ENCODE measurements around the gene PRCP. TPM values are rescaled to one million over a fixed set of nuclear protein-coding genes. Genes with fewer than 3 reads are reported as not detected.

PRCP gene
- total RNA-seq, 2 experiments from 2014 or later: 17.3 to 21.8 TPM

GRCh38 chr11:82792822-82793569 is 107.2 kb downstream of the PRCP start:
- ATAC-seq: no peak
- CTCF ChIA-PET: no interaction called here

GRCh38 chr11:82792319-82792718 is 107.9 kb downstream of the PRCP start:
- CTCF ChIA-PET: no interaction called here
- H3K36me3 Mint-ChIP-seq: no peaks in the 10 kb centered on the region
- H3K27me3 Mint-ChIP-seq: no peaks in the 10 kb centered on the region
- ATAC-seq: no peak
- no peak overlapping the region for H3K4me3 Mint-ChIP-seq
- no peaks in the 10 kb centered on the region for H3K9me3 Mint-ChIP-seq (ENCODE audit: low read depth)
- DNase-seq: no peak
- no peak overlapping the region for H3K27ac Mint-ChIP-seq
- no peaks in the 10 kb centered on the region for H3K4me1 Mint-ChIP-seq

More at GRCh38 chr11:82792822-82793569, 107.2 kb downstream of the PRCP start:
- no peak for DNase-seq
- H3K36me3 Mint-ChIP-seq: no peaks in the 10 kb centered on the region
- H3K4me3 Mint-ChIP-seq: no peak overlapping the region
- no peak overlapping the region for H3K27ac Mint-ChIP-seq
- peaks cover 2% of the 10 kb centered on the region for H3K27me3 Mint-ChIP-seq
- no peaks in the 10 kb centered on the region for H3K9me3 Mint-ChIP-seq (ENCODE audit: low read depth)
- H3K4me1 Mint-ChIP-seq: no peaks in the 10 kb centered on the region

- Mint-ChIP-seq H3K9me3 (ENCODE audit: low read depth) (no peaks in the 10 kb centered on the region), H3K27ac (no peak overlapping the region), H3K4me3 (no peak overlapping the region), H3K27me3 (no peaks in the 10 kb centered on the region), H3K4me1 (no peaks in the 10 kb centered on the region), H3K36me3 (no peaks in the 10 kb centered on the region)
- CTCF ChIA-PET: no interaction called here
- DNase-seq: no peak
- no peak for ATAC-seq
Observed at GRCh38 chr11:82791779-82792178, 108.5 kb downstream of the PRCP start.

DNA sequence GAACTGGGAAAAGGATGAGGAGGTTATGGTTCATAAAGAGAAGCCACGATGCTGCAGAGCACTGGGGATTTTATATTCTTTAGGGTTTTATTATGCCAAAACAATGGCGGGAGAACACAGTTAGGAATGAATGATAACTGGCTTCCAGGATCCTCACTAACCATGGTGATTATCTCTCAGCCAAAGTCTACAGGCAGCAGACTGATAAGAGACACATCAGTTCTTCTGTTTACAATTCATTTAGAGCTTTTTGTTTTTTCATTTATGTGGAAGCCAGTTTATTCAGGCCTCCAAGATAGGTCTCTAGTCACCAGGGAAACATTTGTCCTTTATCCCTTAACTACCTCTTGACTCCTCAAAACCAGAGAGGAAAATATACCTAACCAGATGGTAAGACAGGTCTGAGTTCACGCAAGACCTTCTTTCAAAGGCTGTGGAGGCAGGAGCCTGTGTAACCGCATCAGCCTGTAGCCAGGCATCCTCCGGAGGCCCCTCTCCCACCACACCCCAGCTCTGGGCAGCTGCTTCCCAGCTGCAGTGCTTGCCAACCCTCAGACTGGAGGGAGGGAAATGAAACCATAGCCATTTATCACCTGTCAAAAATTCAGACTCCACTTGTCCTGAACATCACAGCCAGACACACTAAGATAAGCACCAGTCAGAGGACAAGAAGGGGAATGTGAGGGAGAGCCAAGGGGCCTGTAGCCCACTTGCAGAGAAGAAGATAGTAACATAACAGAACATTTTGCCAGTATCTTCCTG is 109.3 kb downstream of the PRCP start:
- ATAC-seq (no peak), DNase-seq (no peak)
- Mint-ChIP-seq H3K4me1 (no peaks in the 10 kb centered on the region), H3K27ac (no peak overlapping the region), H3K36me3 (no peaks in the 10 kb centered on the region), H3K27me3 (no peaks in the 10 kb centered on the region), H3K9me3 (ENCODE audit: low read depth) (no peaks in the 10 kb centered on the region), H3K4me3 (no peak overlapping the region)
- CTCF ChIA-PET: interaction anchor here (1.5 kb wide), 1 partner anchor 14 kb away, joined by 3 read pairs; no protein-coding TSS in a partner anchor

DNA sequence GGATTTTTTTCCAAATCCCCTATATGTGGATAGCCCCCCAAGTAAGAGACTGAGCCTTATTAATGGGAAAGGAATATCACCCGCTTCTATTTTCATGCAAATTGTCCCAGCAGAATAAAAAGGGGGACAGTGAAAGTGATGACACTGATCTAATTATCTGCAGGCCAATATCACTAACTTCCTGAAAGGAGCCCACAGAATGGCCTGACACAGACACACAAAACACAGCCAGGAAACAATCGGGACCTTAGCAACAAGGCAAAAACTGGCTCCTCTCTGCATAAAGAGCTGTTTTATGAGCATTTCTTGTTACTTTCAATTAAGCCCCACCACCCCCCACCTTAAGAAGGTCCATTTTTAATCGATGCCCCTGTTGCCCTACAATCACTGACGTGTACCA is 112.2 kb downstream of the PRCP start:
- Mint-ChIP-seq H3K9me3 (ENCODE audit: low read depth) (no peaks in the 10 kb centered on the region), H3K27ac (no peak overlapping the region), H3K4me3 (no peak overlapping the region), H3K36me3 (no peaks in the 10 kb centered on the region), H3K27me3 (peaks cover 11% of the 10 kb centered on the region), H3K4me1 (no peaks in the 10 kb centered on the region)
- CTCF ChIA-PET: no interaction called here
- ATAC-seq: no peak
- no peak for DNase-seq

DNA sequence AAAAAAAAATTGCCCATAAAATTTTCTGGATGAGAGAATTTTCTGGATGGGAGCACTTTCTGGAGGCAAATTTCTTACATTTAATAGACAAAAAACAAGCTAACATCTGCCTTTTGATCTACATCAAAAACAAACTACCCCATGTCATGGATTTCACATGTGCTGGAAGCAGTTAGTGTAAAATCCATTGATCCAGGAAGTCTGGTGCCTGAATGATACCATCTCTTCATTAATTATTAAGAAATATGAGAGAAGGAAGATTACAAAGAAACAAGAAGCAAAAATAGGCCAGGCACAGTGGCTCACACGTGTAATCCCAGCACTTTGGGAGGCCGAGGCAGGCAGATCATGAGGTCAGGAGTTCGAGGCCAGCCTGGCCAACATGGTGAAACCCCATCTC is 113.4 kb downstream of the PRCP start:
- no peaks in the 10 kb centered on the region for H3K4me1 Mint-ChIP-seq

DNA sequence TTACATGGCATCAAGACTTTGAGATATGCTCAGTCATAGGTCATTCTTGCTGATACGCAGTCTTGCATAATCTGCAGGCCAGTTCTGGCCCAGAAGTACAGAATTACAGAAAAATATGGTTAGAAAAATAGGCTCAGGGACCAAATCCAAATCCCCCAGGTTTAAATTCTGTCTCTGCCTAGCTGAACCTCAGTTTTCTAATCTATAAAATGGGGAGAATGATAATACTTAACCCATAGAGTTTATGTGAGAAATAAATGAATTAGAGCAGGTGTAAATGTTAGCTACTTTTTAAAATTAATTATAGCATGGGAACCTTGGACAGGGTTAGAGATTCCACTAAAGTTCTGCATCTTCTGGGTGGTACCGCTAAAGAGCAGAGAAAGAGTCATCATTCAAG is 114.2 kb downstream of the PRCP start:
- Mint-ChIP-seq H3K27me3 (peaks cover 11% of the 10 kb centered on the region), H3K27ac (no peak overlapping the region), H3K36me3 (no peaks in the 10 kb centered on the region), H3K4me1 (no peaks in the 10 kb centered on the region), H3K4me3 (no peak overlapping the region), H3K9me3 (ENCODE audit: low read depth) (no peaks in the 10 kb centered on the region)
- no peak for ATAC-seq
- CTCF ChIA-PET: no interaction called here
- no peak for DNase-seq

More for the DNA sequence above, 113.4 kb downstream of the PRCP start:
- Mint-ChIP-seq H3K36me3 (no peaks in the 10 kb centered on the region), H3K27ac (no peak overlapping the region), H3K4me3 (no peak overlapping the region), H3K27me3 (peaks cover 11% of the 10 kb centered on the region), H3K9me3 (ENCODE audit: low read depth) (no peaks in the 10 kb centered on the region)
- CTCF ChIA-PET: no interaction called here
- no peak for DNase-seq
- no peak for ATAC-seq

GRCh38 chr11:82782825-82783374 is 117.3 kb downstream of the PRCP start:
- ATAC-seq: no peak
- no peaks in the 10 kb centered on the region for H3K4me1 Mint-ChIP-seq
- H3K9me3 Mint-ChIP-seq (ENCODE audit: low read depth): no peaks in the 10 kb centered on the region
- CTCF ChIA-PET: no interaction called here
- H3K4me3 Mint-ChIP-seq: no peak overlapping the region
- peaks cover 20% of the 10 kb centered on the region for H3K27me3 Mint-ChIP-seq
- DNase-seq: no peak
- no peaks in the 10 kb centered on the region for H3K36me3 Mint-ChIP-seq
- no peak overlapping the region for H3K27ac Mint-ChIP-seq

DNA sequence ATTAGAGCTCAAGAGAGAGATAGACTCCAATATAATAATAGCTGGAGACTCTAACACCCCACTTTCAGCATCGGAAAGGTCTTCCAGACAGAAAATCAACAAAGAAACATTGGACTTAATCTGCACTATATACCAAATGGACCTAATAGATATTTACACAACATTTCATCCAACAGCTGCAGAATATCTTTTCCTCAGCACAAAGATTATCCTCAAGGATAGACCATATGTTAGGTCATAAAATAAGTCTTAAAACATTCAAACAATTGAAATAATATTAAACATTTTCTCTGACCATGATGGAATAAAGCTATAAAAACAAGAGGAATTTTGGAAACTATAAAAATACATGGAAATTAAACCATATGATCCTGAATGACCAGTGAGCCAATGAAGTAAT is 121.5 kb downstream of the PRCP start:
- H3K27ac Mint-ChIP-seq: no peak overlapping the region

DNA sequence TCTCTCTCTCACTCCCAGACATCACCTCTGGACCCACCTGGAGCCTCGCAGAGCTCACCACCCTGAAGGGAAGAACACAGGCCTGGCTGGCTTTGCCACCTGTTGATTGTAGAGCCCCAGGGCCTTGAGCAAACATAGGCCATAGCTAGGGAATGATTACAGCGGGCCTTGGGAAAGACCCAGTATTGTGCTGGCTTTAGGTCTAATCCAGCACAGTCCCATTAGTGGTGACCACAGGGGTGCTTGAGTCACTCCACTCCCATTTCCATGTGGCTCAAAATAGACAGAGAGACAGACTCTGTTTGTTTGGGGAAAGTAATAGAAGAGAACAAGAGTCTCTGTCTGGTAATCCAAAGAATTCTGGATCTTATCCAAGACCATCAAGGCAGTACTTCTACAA is 123.9 kb downstream of the PRCP start:
- Mint-ChIP-seq H3K4me3 (no peak overlapping the region), H3K36me3 (no peaks in the 10 kb centered on the region), H3K4me1 (no peaks in the 10 kb centered on the region), H3K27me3 (peaks cover 21% of the 10 kb centered on the region), H3K27ac (no peak overlapping the region), H3K9me3 (ENCODE audit: low read depth) (no peaks in the 10 kb centered on the region)
- DNase-seq: no peak
- CTCF ChIA-PET: interaction anchor here (0.8 to 1.9 kb wide), 9 partner anchors 13 to 516 kb away, joined by 3 to 5 read pairs (median 3); no protein-coding TSS in a partner anchor
- no peak for ATAC-seq

More for the DNA sequence above, 121.5 kb downstream of the PRCP start:
- DNase-seq (no peak), ATAC-seq (no peak)
- H3K4me1 Mint-ChIP-seq: no peaks in the 10 kb centered on the region
- no peak overlapping the region for H3K4me3 Mint-ChIP-seq
- H3K27me3 Mint-ChIP-seq: peaks cover 27% of the 10 kb centered on the region
- no peaks in the 10 kb centered on the region for H3K36me3 Mint-ChIP-seq
- H3K9me3 Mint-ChIP-seq (ENCODE audit: low read depth): no peaks in the 10 kb centered on the region
- CTCF ChIA-PET: no interaction called here

- no peaks in the 10 kb centered on the region for H3K9me3 Mint-ChIP-seq (ENCODE audit: low read depth)
- no peaks in the 10 kb centered on the region for H3K4me1 Mint-ChIP-seq
- no peak overlapping the region for H3K27ac Mint-ChIP-seq
- DNase-seq: peak; percentile 49
- CTCF ChIA-PET: interaction anchor here (0.8 to 1.9 kb wide), 9 partner anchors 14 to 517 kb away, joined by 3 to 5 read pairs (median 3); no protein-coding TSS in a partner anchor
- H3K36me3 Mint-ChIP-seq: no peaks in the 10 kb centered on the region
- no peak overlapping the region for H3K4me3 Mint-ChIP-seq
- ATAC-seq: peak; percentile 85
- H3K27me3 Mint-ChIP-seq: peaks cover 21% of the 10 kb centered on the region
Observed at GRCh38 chr11:82775736-82776346, 124.4 kb downstream of the PRCP start.

GRCh38 chr11:82775218-82775617 is 125.0 kb downstream of the PRCP start:
- no peak overlapping the region for H3K27ac Mint-ChIP-seq
- H3K4me3 Mint-ChIP-seq: no peak overlapping the region
- ATAC-seq (no peak), DNase-seq (no peak)
- no peaks in the 10 kb centered on the region for H3K36me3 Mint-ChIP-seq
- no peaks in the 10 kb centered on the region for H3K9me3 Mint-ChIP-seq (ENCODE audit: low read depth)
- CTCF ChIA-PET: interaction anchor here (0.9 to 1.9 kb wide), 6 partner anchors 18 to 517 kb away, joined by 3 to 5 read pairs (median 4); no protein-coding TSS in a partner anchor
- no peaks in the 10 kb centered on the region for H3K4me1 Mint-ChIP-seq
- H3K27me3 Mint-ChIP-seq: peaks cover 19% of the 10 kb centered on the region
